Activated T-helper 1 cell treated with anti-CD3 and anti-CD28 coated beads, Interleukin-12 subunit alpha, Interleukin-12 subunit beta, Interleukin-2, Interleukin-4 antibody, amounts not matched to agents 30 ng/mL and 10 ng/mL and 1 ng/mL, durations not matched to agents 14 hours and 24 hours and 36 hours (primary cell): Measurements from ENCODE around the gene ADARB2. TPM values are rescaled to one million over a fixed set of nuclear protein-coding genes. Genes with fewer than 3 reads are reported as not detected.

ENCODE experiments used
- DNase-seq: peaks from one replicate; pipeline ENCODE4 v3.0.0; 2021; ENCODE audit warnings: low spot score
- H3K27ac Mint-ChIP-seq: one replicate; pipeline ENCODE4 v1.8.0; 2021; ENCODE audit warnings: mild to moderate bottlenecking, mixed read lengths
- H3K27me3 Mint-ChIP-seq: one replicate; pipeline ENCODE4 v1.8.0; 2022; ENCODE audit warnings: mild to moderate bottlenecking, moderate library complexity, mixed read lengths; ENCODE audit not compliant: insufficient read depth
- H3K36me3 Mint-ChIP-seq: one replicate; pipeline ENCODE4 v1.8.0; 2021; ENCODE audit warnings: low read depth, mixed read lengths
- H3K4me1 Mint-ChIP-seq: one replicate; pipeline ENCODE4 v1.8.0; 2021; ENCODE audit warnings: low read depth, mixed read lengths
- H3K4me3 Mint-ChIP-seq: one replicate; pipeline ENCODE4 v1.8.0; 2021; ENCODE audit warnings: mild to moderate bottlenecking, moderate library complexity, mixed read lengths
- H3K9me3 Mint-ChIP-seq: one replicate; pipeline ENCODE4 v1.8.0; 2021; ENCODE audit warnings: mixed read lengths
- intact Hi-C: fragments of 100-400 bp; cut with micrococcal nuclease; formaldehyde crosslinking; loops from one replicate; pipeline ENCODE4 v1.15.1; 2024
- total RNA-seq: library from RNA; stranded (reverse); gene quantifications from 2 replicates; pipeline ENCODE4 v1.2.3, GENCODE V29; 2022

ADARB2 gene
- total RNA-seq, 1 donor from 2014 or later = 0.05 TPM

GRCh38 chr10:1696106-1696505 is 41.2 kb downstream of the ADARB2 start:
- H3K9me3 Mint-ChIP-seq = peaks cover 7% of the 10 kb centered on the region
- no peaks in the 10 kb centered on the region for H3K36me3 Mint-ChIP-seq
- intact Hi-C loops = no loop called here
- no peaks in the 10 kb centered on the region for H3K4me1 Mint-ChIP-seq
- H3K27me3 Mint-ChIP-seq = peaks cover 2% of the 10 kb centered on the region
- no peak overlapping the region for H3K27ac Mint-ChIP-seq
- DNase-seq = no peak
- no peak overlapping the region for H3K4me3 Mint-ChIP-seq

- Mint-ChIP-seq H3K4me1 (no peaks in the 10 kb centered on the region), H3K27me3 (peaks cover 5% of the 10 kb centered on the region), H3K27ac (no peak overlapping the region), H3K36me3 (no peaks in the 10 kb centered on the region), H3K9me3 (no peaks in the 10 kb centered on the region), H3K4me3 (no peak overlapping the region)
- intact Hi-C loops = no loop called here
- no peak for DNase-seq
Measured at GRCh38 chr10:1690086-1690485, 47.2 kb downstream of the ADARB2 start.

- Mint-ChIP-seq H3K27me3 (peaks cover 6% of the 10 kb centered on the region), H3K9me3 (no peaks in the 10 kb centered on the region), H3K4me1 (no peaks in the 10 kb centered on the region), H3K27ac (no peak overlapping the region), H3K4me3 (no peak overlapping the region), H3K36me3 (no peaks in the 10 kb centered on the region)
- DNase-seq = no peak
- intact Hi-C loops = no loop called here
Measured at GRCh38 chr10:1688531-1688930, 48.8 kb downstream of the ADARB2 start.

GRCh38 chr10:1687623-1688150 is 49.6 kb downstream of the ADARB2 start:
- Mint-ChIP-seq H3K4me1 (no peaks in the 10 kb centered on the region), H3K9me3 (no peaks in the 10 kb centered on the region), H3K4me3 (no peak overlapping the region), H3K36me3 (no peaks in the 10 kb centered on the region), H3K27me3 (peaks cover 6% of the 10 kb centered on the region), H3K27ac (no peak overlapping the region)
- intact Hi-C loops = no loop called here
- DNase-seq = no peak

- no peak for DNase-seq
- Mint-ChIP-seq H3K4me1 (no peaks in the 10 kb centered on the region), H3K9me3 (no peaks in the 10 kb centered on the region), H3K36me3 (no peaks in the 10 kb centered on the region), H3K4me3 (no peak overlapping the region), H3K27me3 (peaks cover 6% of the 10 kb centered on the region), H3K27ac (no peak overlapping the region)
- intact Hi-C loops = no loop called here
Measured at GRCh38 chr10:1687190-1687589, 50.1 kb downstream of the ADARB2 start.

GRCh38 chr10:1686491-1686749 is 50.9 kb downstream of the ADARB2 start:
- Mint-ChIP-seq H3K36me3 (no peaks in the 10 kb centered on the region), H3K27me3 (peaks cover 4% of the 10 kb centered on the region), H3K27ac (no peak overlapping the region), H3K9me3 (no peaks in the 10 kb centered on the region), H3K4me3 (no peak overlapping the region), H3K4me1 (no peaks in the 10 kb centered on the region)
- no peak for DNase-seq
- intact Hi-C loops = no loop called here

- Mint-ChIP-seq H3K27me3 (peaks cover 4% of the 10 kb centered on the region), H3K36me3 (no peaks in the 10 kb centered on the region), H3K9me3 (no peaks in the 10 kb centered on the region), H3K27ac (no peak overlapping the region), H3K4me3 (no peak overlapping the region), H3K4me1 (no peaks in the 10 kb centered on the region)
- DNase-seq = no peak
- intact Hi-C loops = no loop called here
Measured at GRCh38 chr10:1685699-1686490, 51.4 kb downstream of the ADARB2 start.

- Mint-ChIP-seq H3K9me3 (no peaks in the 10 kb centered on the region), H3K36me3 (no peaks in the 10 kb centered on the region), H3K27me3 (peaks cover 2% of the 10 kb centered on the region), H3K27ac (no peak overlapping the region), H3K4me3 (no peak overlapping the region), H3K4me1 (no peaks in the 10 kb centered on the region)
- intact Hi-C loops = no loop called here
- DNase-seq = no peak
Measured at GRCh38 chr10:1684991-1685390, 52.3 kb downstream of the ADARB2 start.

GRCh38 chr10:1683649-1684048 is 53.7 kb downstream of the ADARB2 start:
- Mint-ChIP-seq H3K4me1 (no peaks in the 10 kb centered on the region), H3K9me3 (no peaks in the 10 kb centered on the region), H3K36me3 (no peaks in the 10 kb centered on the region), H3K27ac (no peak overlapping the region), H3K4me3 (no peak overlapping the region), H3K27me3 (peaks cover 2% of the 10 kb centered on the region)
- DNase-seq = no peak
- intact Hi-C loops = no loop called here

GRCh38 chr10:1679821-1680650 is 57.3 kb downstream of the ADARB2 start:
- DNase-seq = no peak
- no peak overlapping the region for H3K4me3 Mint-ChIP-seq
- H3K27ac Mint-ChIP-seq = no peak overlapping the region
- no peaks in the 10 kb centered on the region for H3K4me1 Mint-ChIP-seq
- no peaks in the 10 kb centered on the region for H3K9me3 Mint-ChIP-seq
- no peaks in the 10 kb centered on the region for H3K36me3 Mint-ChIP-seq
- intact Hi-C loops = no loop called here
- H3K27me3 Mint-ChIP-seq = peaks cover 2% of the 10 kb centered on the region

GRCh38 chr10:1678084-1678483 is 59.2 kb downstream of the ADARB2 start:
- Mint-ChIP-seq H3K27ac (no peak overlapping the region), H3K27me3 (no peaks in the 10 kb centered on the region), H3K4me3 (no peak overlapping the region), H3K4me1 (no peaks in the 10 kb centered on the region), H3K36me3 (no peaks in the 10 kb centered on the region), H3K9me3 (no peaks in the 10 kb centered on the region)
- no peak for DNase-seq
- intact Hi-C loops = no loop called here

- H3K27ac Mint-ChIP-seq = no peak overlapping the region
- H3K27me3 Mint-ChIP-seq = no peaks in the 10 kb centered on the region
- intact Hi-C loops = no loop called here
- no peak overlapping the region for H3K4me3 Mint-ChIP-seq
- no peaks in the 10 kb centered on the region for H3K36me3 Mint-ChIP-seq
- no peaks in the 10 kb centered on the region for H3K4me1 Mint-ChIP-seq
- DNase-seq = no peak
- H3K9me3 Mint-ChIP-seq = no peaks in the 10 kb centered on the region
Measured at GRCh38 chr10:1677307-1677939, 59.9 kb downstream of the ADARB2 start.

GRCh38 chr10:1674501-1674900 is 62.8 kb downstream of the ADARB2 start:
- no peak for DNase-seq
- intact Hi-C loops = no loop called here
- H3K4me3 Mint-ChIP-seq = no peak overlapping the region
- H3K27ac Mint-ChIP-seq = no peak overlapping the region
- no peaks in the 10 kb centered on the region for H3K9me3 Mint-ChIP-seq
- no peaks in the 10 kb centered on the region for H3K36me3 Mint-ChIP-seq
- H3K27me3 Mint-ChIP-seq = no peaks in the 10 kb centered on the region
- no peaks in the 10 kb centered on the region for H3K4me1 Mint-ChIP-seq
